Measurements from ENCODE around the gene CTNNA3. TPM values are rescaled to one million over a fixed set of nuclear protein-coding genes. Genes with fewer than 3 reads are reported as not detected.

Gene CTNNA3
- total and polyA plus RNA-seq, 2 of the 4 experiments (the other 2 are of a cell fraction), result 0.19 to 0.90 TPM

GRCh38 chr10:66521506-66521905 lies 1174.5 kb downstream of the CTNNA3 start:
- Histone ChIP-seq H2AK9ac (replicated peaks; ENCODE audit: low read depth, low read length, poor library complexity) (no peak overlapping the region), H4K20me1 (ENCODE audit: insufficient read depth, low read length) (no peaks in the 10 kb centered on the region), H2BK15ac (ENCODE audit: low read depth, low read length) (no peak overlapping the region), H3K27me3 (ENCODE audit: control insufficient read depth, insufficient read depth, low read length) (no peaks in the 10 kb centered on the region), H3K14ac (replicated peaks; ENCODE audit: low read depth, low read length) (no peak overlapping the region), H3K18ac (ENCODE audit: low read depth, low read length) (no peak overlapping the region), H4K91ac (ENCODE audit: insufficient read depth, low read depth, low read length) (no peak overlapping the region), H3K23ac (ENCODE audit: low read depth, low read length) (no peak overlapping the region), H3K4me1 (ENCODE audit: control insufficient read depth, insufficient read depth, low read length) (no peaks in the 10 kb centered on the region), H3K4me2 (ENCODE audit: low read depth, low read length) (no peak overlapping the region), H3K36me3 (ENCODE audit: control insufficient read depth, insufficient read depth, low read length) (no peaks in the 10 kb centered on the region), H2AFZ (replicated peaks; ENCODE audit: low read length, poor library complexity) (no peak overlapping the region), H3K9ac (ENCODE audit: low read depth, low read length) (no peak overlapping the region), H3K56ac (ENCODE audit: extremely low read depth, insufficient read depth, low read length) (no peak overlapping the region), H3K4ac (ENCODE audit: low read depth, low read length) (no peak overlapping the region), H2BK20ac (ENCODE audit: low read depth, low read length) (no peak overlapping the region), H3K79me1 (ENCODE audit: low read depth in 1 of 2, low read length in 2 of 2) (no peaks in the 10 kb centered on the region), H4K8ac (ENCODE audit: low read depth in 2 of 2, low read length in 2 of 2) (no peak overlapping the region), H2BK120ac (ENCODE audit: low read depth, low read length) (no peak overlapping the region), H3K4me3 (ENCODE audit: insufficient read depth, low read depth, low read length) (no peak overlapping the region), H4K5ac (ENCODE audit: low read depth, low read length) (no peak overlapping the region), H2BK5ac (ENCODE audit: low read depth, low read length, poor library complexity, severe bottlenecking) (no peak overlapping the region), H3K9me1 (ENCODE audit: insufficient read depth, low read length) (no peaks in the 10 kb centered on the region), H3K27ac (ENCODE audit: insufficient read depth, low read length) (no peak overlapping the region), H2AK5ac (ENCODE audit: low read depth, low read length) (no peak overlapping the region), H3K9me3 (ENCODE audit: control insufficient read depth, insufficient read depth, low read length) (no peaks in the 10 kb centered on the region)
- DNase-seq, result no peak
- in situ Hi-C loops (cut with MboI; ENCODE audit: low sequenced_read_pairs), result no loop called here
- no TSS peak for BruUV-seq (replicated peaks)
- dilution Hi-C loops (cut with HindIII; ENCODE audit: low sequenced_read_pairs, unreplicated experiment), result no loop called here
- ChIA-PET CTCF (no interaction called here), POLR2A (ENCODE audit: unreplicated experiment) (no interaction called here)
- no peak for ATAC-seq (ENCODE audit: low read depth)
- WGBS, 2 experiments (ENCODE audit: extremely low coverage in 2 of 2, insufficient read length in 1 of 2), result no CpG with 5 or more reads among the region's 1 CpG
- intact Hi-C loops (cut with micrococcal nuclease), result no loop called here
- TF ChIP-seq CHD1 (IDR thresholded peaks at IDR 0.05; ENCODE audit: low read depth, low read length), result no peak
- TF ChIP-seq RFX5 (IDR thresholded peaks at IDR 0.05; ENCODE audit: low read depth, low read length), result no peak
- no peak for TF ChIP-seq RAD21 (IDR thresholded peaks at IDR 0.05; ENCODE audit: low read length)
- no peak for TF ChIP-seq MAFK (IDR thresholded peaks at IDR 0.05; ENCODE audit: low read depth, low read length)
- no peak for TF ChIP-seq USF2 (IDR thresholded peaks at IDR 0.05; ENCODE audit: low read depth, low read length)
- no peak for TF ChIP-seq FOS (IDR thresholded peaks at IDR 0.05; ENCODE audit: low read depth, low read length)
- TF ChIP-seq MAZ (IDR thresholded peaks at IDR 0.05; ENCODE audit: borderline replicate concordance, low read depth, low read length), result no peak
- TF ChIP-seq MXI1 (IDR thresholded peaks at IDR 0.05; ENCODE audit: borderline replicate concordance, low read depth, low read length), result no peak
- no peak for TF ChIP-seq ELK1 (IDR thresholded peaks at IDR 0.05; ENCODE audit: borderline replicate concordance, low read depth, low read length)
- TF ChIP-seq, protein P1, sequence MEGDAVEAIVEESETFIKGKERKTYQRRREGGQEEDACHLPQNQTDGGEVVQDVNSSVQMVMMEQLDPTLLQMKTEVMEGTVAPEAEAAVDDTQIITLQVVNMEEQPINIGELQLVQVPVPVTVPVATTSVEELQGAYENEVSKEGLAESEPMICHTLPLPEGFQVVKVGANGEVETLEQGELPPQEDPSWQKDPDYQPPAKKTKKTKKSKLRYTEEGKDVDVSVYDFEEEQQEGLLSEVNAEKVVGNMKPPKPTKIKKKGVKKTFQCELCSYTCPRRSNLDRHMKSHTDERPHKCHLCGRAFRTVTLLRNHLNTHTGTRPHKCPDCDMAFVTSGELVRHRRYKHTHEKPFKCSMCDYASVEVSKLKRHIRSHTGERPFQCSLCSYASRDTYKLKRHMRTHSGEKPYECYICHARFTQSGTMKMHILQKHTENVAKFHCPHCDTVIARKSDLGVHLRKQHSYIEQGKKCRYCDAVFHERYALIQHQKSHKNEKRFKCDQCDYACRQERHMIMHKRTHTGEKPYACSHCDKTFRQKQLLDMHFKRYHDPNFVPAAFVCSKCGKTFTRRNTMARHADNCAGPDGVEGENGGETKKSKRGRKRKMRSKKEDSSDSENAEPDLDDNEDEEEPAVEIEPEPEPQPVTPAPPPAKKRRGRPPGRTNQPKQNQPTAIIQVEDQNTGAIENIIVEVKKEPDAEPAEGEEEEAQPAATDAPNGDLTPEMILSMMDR (conservative IDR thresholded peaks at IDR 0.05; ENCODE audit: low read depth, low read length), result no peak
